ENCODE measurements around the gene TOMM40. TPM values are rescaled to one million over a fixed set of nuclear protein-coding genes. Genes with fewer than 3 reads are reported as not detected.
A peak's percentile ranks its signal among the peaks of the same experiment; 100 is the strongest.

TOMM40 gene
- total RNA-seq, 1 donor from 2014 or later = 209 TPM

GRCh38 chr19:44892932-44893331 lies 1.9 kb downstream of the TOMM40 start:
- H3K27ac Mint-ChIP-seq = peak overlapping the region; percentile 64
- H3K4me3 Mint-ChIP-seq = peak overlapping the region; percentile 93
- intact Hi-C loops (cut with micrococcal nuclease) = no loop called here
- peaks cover 30% of the 10 kb centered on the region for H3K4me1 Mint-ChIP-seq (ENCODE audit: low read depth)
- H3K27me3 Mint-ChIP-seq (ENCODE audit: insufficient read depth) = no peaks in the 10 kb centered on the region
- DNase-seq (ENCODE audit: low spot score) = no peak
- H3K36me3 Mint-ChIP-seq (ENCODE audit: low read depth) = peaks cover 40% of the 10 kb centered on the region
- H3K9me3 Mint-ChIP-seq = no peaks in the 10 kb centered on the region

- Mint-ChIP-seq H3K27me3 (ENCODE audit: insufficient read depth) (no peaks in the 10 kb centered on the region), H3K4me3 (peak overlapping the region; percentile 93), H3K4me1 (ENCODE audit: low read depth) (peaks cover 30% of the 10 kb centered on the region), H3K36me3 (ENCODE audit: low read depth) (peaks cover 40% of the 10 kb centered on the region), H3K9me3 (no peaks in the 10 kb centered on the region), H3K27ac (no peak overlapping the region)
- intact Hi-C loops (cut with micrococcal nuclease) = no loop called here
- no peak for DNase-seq (ENCODE audit: low spot score)
Observed at GRCh38 chr19:44893332-44894051, 2.4 kb downstream of the TOMM40 start.

DNA sequence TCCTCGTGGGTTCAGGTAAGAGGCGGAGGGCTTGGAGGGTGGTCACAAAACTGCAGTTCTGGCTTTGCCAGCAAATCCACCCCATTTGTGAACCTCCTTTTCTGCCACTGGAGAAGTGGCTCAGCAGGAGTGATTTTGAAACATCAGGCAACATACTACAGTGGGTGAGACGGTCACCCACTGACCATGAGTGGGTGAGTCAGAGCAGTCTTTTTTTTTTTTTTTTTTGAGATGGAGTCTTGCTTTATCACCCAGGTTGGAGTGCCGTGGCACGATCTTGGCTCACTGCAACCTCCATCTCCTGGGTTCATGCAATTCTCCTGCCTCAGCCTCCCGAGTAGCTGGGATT lies 3.0 kb downstream of the TOMM40 start:
- Mint-ChIP-seq H3K4me3 (no peak overlapping the region), H3K27ac (no peak overlapping the region), H3K36me3 (ENCODE audit: low read depth) (peaks cover 39% of the 10 kb centered on the region), H3K27me3 (ENCODE audit: insufficient read depth) (no peaks in the 10 kb centered on the region), H3K4me1 (ENCODE audit: low read depth) (peaks cover 28% of the 10 kb centered on the region), H3K9me3 (no peaks in the 10 kb centered on the region)
- intact Hi-C loops (cut with micrococcal nuclease) = no loop called here
- no peak for DNase-seq (ENCODE audit: low spot score)

- Mint-ChIP-seq H3K36me3 (ENCODE audit: low read depth) (peaks cover 43% of the 10 kb centered on the region), H3K27me3 (ENCODE audit: insufficient read depth) (no peaks in the 10 kb centered on the region), H3K27ac (no peak overlapping the region), H3K4me3 (no peak overlapping the region), H3K4me1 (ENCODE audit: low read depth) (peaks cover 25% of the 10 kb centered on the region), H3K9me3 (no peaks in the 10 kb centered on the region)
- intact Hi-C loops (cut with micrococcal nuclease) = no loop called here
- no peak for DNase-seq (ENCODE audit: low spot score)
Observed at GRCh38 chr19:44894946-44895345, 3.9 kb downstream of the TOMM40 start.

GRCh38 chr19:44897835-44898234 lies 6.8 kb downstream of the TOMM40 start:
- intact Hi-C loops (cut with micrococcal nuclease) = no loop called here
- Mint-ChIP-seq H3K4me1 (ENCODE audit: low read depth) (peaks cover 8% of the 10 kb centered on the region), H3K27ac (no peak overlapping the region), H3K36me3 (ENCODE audit: low read depth) (peaks cover 44% of the 10 kb centered on the region), H3K4me3 (no peak overlapping the region), H3K9me3 (no peaks in the 10 kb centered on the region), H3K27me3 (ENCODE audit: insufficient read depth) (no peaks in the 10 kb centered on the region)
- no peak for DNase-seq (ENCODE audit: low spot score)

DNA sequence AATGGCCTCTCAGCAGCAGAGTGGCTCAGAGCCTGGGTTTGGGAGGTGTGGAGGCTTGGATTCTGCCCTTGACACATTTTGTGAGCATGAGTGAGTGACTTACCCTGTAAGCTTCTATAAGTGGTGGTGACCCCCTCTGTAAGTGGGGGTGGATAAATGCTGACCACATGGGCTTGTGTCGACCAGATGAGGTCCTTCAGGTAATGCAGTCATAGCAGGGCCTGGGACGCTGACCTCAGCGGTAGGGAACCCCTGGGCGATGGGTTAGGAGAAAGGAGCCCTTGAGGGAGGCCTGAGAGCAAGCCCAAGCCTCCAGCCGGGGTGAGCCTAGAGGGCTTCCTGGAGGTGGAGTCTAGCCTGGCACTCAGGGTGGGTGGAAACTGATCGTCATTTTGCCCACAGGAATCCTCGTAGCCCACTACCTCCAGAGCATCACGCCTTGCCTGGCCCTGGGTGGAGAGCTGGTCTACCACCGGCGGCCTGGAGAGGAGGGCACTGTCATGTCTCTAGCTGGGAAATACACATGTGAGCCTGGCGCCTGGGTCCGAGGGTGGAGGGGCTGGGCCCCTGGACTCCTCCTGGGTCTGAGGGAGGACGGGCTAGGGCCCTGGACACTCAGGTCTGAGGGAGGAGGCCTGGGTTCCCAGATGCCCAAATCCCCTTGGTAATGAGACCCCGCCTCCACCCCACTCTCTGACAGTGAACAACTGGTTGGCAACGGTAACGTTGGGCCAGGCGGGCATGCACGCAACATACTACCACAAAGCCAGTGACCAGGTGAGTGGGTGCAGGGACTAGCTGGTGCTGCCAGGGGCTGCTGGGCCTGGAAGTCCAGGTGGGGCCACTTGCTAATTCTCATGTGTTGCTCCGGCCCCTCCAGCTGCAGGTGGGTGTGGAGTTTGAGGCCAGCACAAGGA lies 9.5 kb downstream of the TOMM40 start:
- Mint-ChIP-seq H3K27ac (no peak overlapping the region), H3K4me3 (no peak overlapping the region), H3K9me3 (no peaks in the 10 kb centered on the region), H3K36me3 (ENCODE audit: low read depth) (peaks cover 37% of the 10 kb centered on the region), H3K4me1 (ENCODE audit: low read depth) (no peaks in the 10 kb centered on the region), H3K27me3 (ENCODE audit: insufficient read depth) (peaks cover 2% of the 10 kb centered on the region)
- DNase-seq (ENCODE audit: low spot score) = no peak
- intact Hi-C loops (cut with micrococcal nuclease) = loop anchor here (5.0 kb wide), 1 partner anchor 157 kb away; no protein-coding TSS in a partner anchor

- no peak for DNase-seq (ENCODE audit: low spot score)
- peaks cover 8% of the 10 kb centered on the region for H3K4me1 Mint-ChIP-seq (ENCODE audit: low read depth)
- peaks cover 16% of the 10 kb centered on the region for H3K27me3 Mint-ChIP-seq (ENCODE audit: insufficient read depth)
- peaks cover 23% of the 10 kb centered on the region for H3K36me3 Mint-ChIP-seq (ENCODE audit: low read depth)
- intact Hi-C loops (cut with micrococcal nuclease) = loop anchor here (1.0 to 5.0 kb wide), 3 partner anchors 12 to 154 kb away; partner anchors contain the start of gene TOMM40
- H3K4me3 Mint-ChIP-seq = no peak overlapping the region
- H3K9me3 Mint-ChIP-seq = no peaks in the 10 kb centered on the region
- H3K27ac Mint-ChIP-seq = no peak overlapping the region
Observed at GRCh38 chr19:44903216-44903601, 12.2 kb downstream of the TOMM40 start.

- peak; percentile 54 for DNase-seq (ENCODE audit: low spot score)
- intact Hi-C loops (cut with micrococcal nuclease) = loop anchor here (1.0 to 5.0 kb wide), 3 partner anchors 13 to 153 kb away; partner anchors contain the start of gene TOMM40
- H3K4me1 Mint-ChIP-seq (ENCODE audit: low read depth) = peaks cover 8% of the 10 kb centered on the region
- peaks cover 16% of the 10 kb centered on the region for H3K27me3 Mint-ChIP-seq (ENCODE audit: insufficient read depth)
- no peak overlapping the region for H3K27ac Mint-ChIP-seq
- H3K36me3 Mint-ChIP-seq (ENCODE audit: low read depth) = peaks cover 23% of the 10 kb centered on the region
- no peaks in the 10 kb centered on the region for H3K9me3 Mint-ChIP-seq
- no peak overlapping the region for H3K4me3 Mint-ChIP-seq
Observed at GRCh38 chr19:44903602-44904425, 12.8 kb downstream of the TOMM40 start.

DNA sequence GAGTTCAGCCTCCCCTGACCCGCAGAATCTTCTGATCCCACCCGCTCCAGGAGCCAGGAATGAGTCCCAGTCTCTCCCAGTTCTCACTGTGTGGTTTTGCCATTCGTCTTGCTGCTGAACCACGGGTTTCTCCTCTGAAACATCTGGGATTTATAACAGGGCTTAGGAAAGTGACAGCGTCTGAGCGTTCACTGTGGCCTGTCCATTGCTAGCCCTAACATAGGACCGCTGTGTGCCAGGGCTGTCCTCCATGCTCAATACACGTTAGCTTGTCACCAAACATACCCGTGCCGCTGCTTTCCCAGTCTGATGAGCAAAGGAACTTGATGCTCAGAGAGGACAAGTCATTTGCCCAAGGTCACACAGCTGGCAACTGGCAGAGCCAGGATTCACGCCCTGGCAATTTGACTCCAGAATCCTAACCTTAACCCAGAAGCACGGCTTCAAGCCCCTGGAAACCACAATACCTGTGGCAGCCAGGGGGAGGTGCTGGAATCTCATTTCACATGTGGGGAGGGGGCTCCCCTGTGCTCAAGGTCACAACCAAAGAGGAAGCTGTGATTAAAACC lies 13.5 kb downstream of the TOMM40 start:
- H3K36me3 Mint-ChIP-seq (ENCODE audit: low read depth) = peaks cover 20% of the 10 kb centered on the region
- no peak for DNase-seq (ENCODE audit: low spot score)
- intact Hi-C loops (cut with micrococcal nuclease) = loop anchor here (5.0 kb wide), 1 partner anchor 153 kb away; no protein-coding TSS in a partner anchor
- peaks cover 16% of the 10 kb centered on the region for H3K27me3 Mint-ChIP-seq (ENCODE audit: insufficient read depth)
- no peak overlapping the region for H3K4me3 Mint-ChIP-seq
- H3K27ac Mint-ChIP-seq = no peak overlapping the region
- H3K9me3 Mint-ChIP-seq = no peaks in the 10 kb centered on the region
- H3K4me1 Mint-ChIP-seq (ENCODE audit: low read depth) = peaks cover 8% of the 10 kb centered on the region

- intact Hi-C loops (cut with micrococcal nuclease) = loop anchor here (2.0 kb wide), 1 partner anchor 21 kb away; no protein-coding TSS in a partner anchor
- Mint-ChIP-seq H3K36me3 (ENCODE audit: low read depth) (peaks cover 12% of the 10 kb centered on the region), H3K4me1 (ENCODE audit: low read depth) (peaks cover 8% of the 10 kb centered on the region), H3K27me3 (ENCODE audit: insufficient read depth) (peaks cover 16% of the 10 kb centered on the region), H3K27ac (no peak within 1 kb of the TSS), H3K9me3 (no peaks in the 10 kb centered on the region), H3K4me3 (peak within 1 kb of the TSS; percentile 47)
- DNase-seq (ENCODE audit: low spot score) = no peak
Observed at GRCh38 chr19:44905437-44906160, 14.5 kb downstream of the TOMM40 start, which contains the start of gene APOE. APOE (plus strand) TSS chr19:44905796; CDS start chr19:44906625, 829 bp downstream.

DNA sequence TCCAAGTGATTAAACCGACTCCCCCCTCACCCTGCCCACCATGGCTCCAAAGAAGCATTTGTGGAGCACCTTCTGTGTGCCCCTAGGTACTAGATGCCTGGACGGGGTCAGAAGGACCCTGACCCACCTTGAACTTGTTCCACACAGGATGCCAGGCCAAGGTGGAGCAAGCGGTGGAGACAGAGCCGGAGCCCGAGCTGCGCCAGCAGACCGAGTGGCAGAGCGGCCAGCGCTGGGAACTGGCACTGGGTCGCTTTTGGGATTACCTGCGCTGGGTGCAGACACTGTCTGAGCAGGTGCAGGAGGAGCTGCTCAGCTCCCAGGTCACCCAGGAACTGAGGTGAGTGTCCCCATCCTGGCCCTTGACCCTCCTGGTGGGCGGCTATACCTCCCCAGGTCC lies 16.6 kb downstream of the TOMM40 start:
- Mint-ChIP-seq H3K36me3 (ENCODE audit: low read depth) (peaks cover 10% of the 10 kb centered on the region), H3K4me1 (ENCODE audit: low read depth) (peaks cover 14% of the 10 kb centered on the region), H3K9me3 (no peaks in the 10 kb centered on the region), H3K27ac (no peak overlapping the region), H3K27me3 (ENCODE audit: insufficient read depth) (peaks cover 23% of the 10 kb centered on the region), H3K4me3 (no peak overlapping the region)
- intact Hi-C loops (cut with micrococcal nuclease) = loop anchor here (2.0 kb wide), 1 partner anchor 19 kb away; no protein-coding TSS in a partner anchor
- DNase-seq (ENCODE audit: low spot score) = no peak
